A549 (cell line): ENCODE measurements around the gene PLCH1.

Experiments used
- POLR2A ChIP-seq: IDR thresholded peaks from 2 replicates; pipeline ENCODE4 v1.6.1; 2012; ENCODE audit warnings: mild to moderate bottlenecking, low read length
- ZFP36 ChIP-seq: fragments of 450-650 bp; IDR thresholded peaks from 2 replicates; pipeline ENCODE4 v1.6.1; 2014; ENCODE audit warnings: borderline replicate concordance; ENCODE audit not compliant: partially characterized antibody
- TF ChIP-seq, protein P1 (sequence below): IDR thresholded peaks from 2 replicates; pipeline ENCODE4 v1.6.1; 2012; ENCODE audit warnings: low read depth, borderline replicate concordance
- TF ChIP-seq, protein P2 (sequence below): fragments of 150-350 bp; IDR thresholded peaks from 2 replicates; pipeline ENCODE4 v1.6.1; 2014; ENCODE audit warnings: low read depth, mild to moderate bottlenecking, low read length

DNA sequence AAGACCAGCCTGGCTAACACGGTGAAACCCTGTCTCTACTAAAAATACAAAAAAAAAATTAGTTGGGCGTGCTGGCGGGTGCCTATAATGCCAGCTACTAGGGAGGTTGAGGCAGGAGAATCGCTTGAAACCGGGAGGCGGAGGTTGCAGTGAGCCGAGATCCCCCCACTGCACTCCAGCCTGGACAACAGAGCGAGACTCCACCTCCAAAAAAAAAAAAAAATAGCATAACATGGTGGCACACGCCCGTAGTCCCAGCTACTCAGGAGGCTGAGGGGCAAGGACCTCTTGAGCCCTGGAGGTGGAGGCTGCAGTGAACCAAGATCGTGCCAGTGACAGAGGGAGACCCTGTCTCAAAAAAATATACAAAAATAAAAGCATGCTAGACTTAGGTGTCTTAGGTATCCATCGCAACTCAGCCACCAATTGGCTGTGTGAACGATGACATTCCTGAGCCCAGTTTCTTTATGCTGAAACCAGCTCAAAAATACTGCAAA, 6.2 kb downstream of the PLCH1 start:
- TF ChIP-seq, protein P1, sequence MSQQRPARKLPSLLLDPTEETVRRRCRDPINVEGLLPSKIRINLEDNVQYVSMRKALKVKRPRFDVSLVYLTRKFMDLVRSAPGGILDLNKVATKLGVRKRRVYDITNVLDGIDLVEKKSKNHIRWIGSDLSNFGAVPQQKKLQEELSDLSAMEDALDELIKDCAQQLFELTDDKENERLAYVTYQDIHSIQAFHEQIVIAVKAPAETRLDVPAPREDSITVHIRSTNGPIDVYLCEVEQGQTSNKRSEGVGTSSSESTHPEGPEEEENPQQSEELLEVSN = no peak
- TF ChIP-seq, protein P2, sequence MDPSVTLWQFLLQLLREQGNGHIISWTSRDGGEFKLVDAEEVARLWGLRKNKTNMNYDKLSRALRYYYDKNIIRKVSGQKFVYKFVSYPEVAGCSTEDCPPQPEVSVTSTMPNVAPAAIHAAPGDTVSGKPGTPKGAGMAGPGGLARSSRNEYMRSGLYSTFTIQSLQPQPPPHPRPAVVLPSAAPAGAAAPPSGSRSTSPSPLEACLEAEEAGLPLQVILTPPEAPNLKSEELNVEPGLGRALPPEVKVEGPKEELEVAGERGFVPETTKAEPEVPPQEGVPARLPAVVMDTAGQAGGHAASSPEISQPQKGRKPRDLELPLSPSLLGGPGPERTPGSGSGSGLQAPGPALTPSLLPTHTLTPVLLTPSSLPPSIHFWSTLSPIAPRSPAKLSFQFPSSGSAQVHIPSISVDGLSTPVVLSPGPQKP = no peak
- TF ChIP-seq POLR2A (no peak), ZFP36 (no peak)
